HG03558 (cell line): Measurements from ENCODE around the gene RMRP.

ENCODE experiments used
- ATAC-seq: cut with Tn5 transposase; IDR thresholded peaks from one replicate; pipeline ENCODE4 v1.9.1; 2021; ENCODE audit warnings: moderate number of reproducible peaks; ENCODE audit not compliant: unreplicated experiment; ENCODE audit errors: extremely low read depth

Gene RMRP

DNA sequence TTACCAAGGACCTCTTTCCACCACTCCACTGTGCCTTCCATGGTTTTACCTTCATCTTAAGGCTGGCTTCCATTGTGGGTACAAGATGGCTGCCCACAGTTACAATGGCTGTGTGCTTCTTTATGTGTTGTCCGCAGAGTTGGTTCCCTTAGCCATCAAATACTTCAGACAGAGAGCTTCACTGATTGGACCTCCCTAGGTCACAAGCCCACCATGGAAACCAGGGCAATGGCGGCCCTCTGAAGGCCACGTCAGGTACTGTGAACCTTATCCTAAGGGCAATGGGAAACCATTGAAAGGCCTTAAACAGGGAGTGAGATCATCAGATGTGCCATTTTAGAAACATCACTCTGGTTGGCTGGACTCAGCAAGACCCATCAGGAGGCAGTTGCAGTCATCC is 10.1 kb upstream of the RMRP start:
- ATAC-seq = no peak

DNA sequence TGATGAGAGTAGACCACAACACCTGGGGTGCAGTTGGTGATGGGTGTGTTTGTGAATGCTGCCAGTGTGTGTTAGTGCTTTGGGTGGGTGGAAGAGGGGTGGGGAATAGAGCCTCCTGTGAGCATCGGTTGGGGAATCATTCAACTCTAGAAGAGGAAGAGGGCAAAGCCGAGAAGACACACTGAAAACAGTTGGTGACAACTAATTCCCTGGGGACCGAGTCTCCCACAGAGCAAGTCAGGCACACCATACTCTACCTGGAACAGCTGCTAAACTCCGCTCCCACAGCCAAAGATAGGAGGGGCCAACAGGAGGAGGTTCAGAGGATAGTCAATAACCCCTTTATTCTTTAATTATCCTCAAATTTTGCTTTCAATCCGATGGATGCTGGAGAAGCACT is 8.7 kb upstream of the RMRP start:
- ATAC-seq = no peak

DNA sequence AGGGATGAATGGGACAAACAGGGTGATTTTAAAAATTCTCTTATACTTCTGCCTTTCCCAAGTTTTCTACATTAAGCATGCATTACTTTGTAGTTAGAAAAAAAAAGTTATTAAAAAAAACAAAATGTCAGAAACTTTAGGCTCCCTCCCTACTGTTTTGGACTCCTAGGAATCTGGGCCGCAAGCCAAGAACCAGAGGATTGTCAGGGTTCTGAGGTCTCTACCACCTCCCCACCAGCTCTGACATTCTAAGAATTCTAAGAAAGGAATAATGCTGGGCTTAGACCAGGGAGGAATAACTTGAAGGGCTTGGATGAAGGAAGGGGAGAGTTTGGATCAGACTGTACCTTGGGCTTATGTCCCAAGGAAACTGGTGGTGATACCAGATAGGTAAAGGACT is 8.2 kb upstream of the RMRP start:
- no peak for ATAC-seq

DNA sequence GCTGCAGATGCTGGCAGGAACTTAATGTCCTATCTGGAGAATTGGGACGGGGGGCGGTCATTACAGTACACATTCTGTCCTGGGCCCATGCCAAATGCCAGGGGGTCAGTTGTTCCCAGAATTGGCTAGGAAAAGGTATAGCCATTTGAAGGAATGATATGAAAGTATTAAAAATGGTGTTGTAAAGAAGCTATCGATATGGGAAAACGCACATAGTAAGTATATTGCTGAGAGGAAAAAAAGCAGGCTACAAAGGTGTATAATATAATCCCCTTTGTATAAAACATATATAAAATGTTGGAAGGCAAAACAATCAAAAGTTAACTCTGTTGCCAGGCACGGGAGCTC is 7.6 kb upstream of the RMRP start:
- ATAC-seq = no peak

DNA sequence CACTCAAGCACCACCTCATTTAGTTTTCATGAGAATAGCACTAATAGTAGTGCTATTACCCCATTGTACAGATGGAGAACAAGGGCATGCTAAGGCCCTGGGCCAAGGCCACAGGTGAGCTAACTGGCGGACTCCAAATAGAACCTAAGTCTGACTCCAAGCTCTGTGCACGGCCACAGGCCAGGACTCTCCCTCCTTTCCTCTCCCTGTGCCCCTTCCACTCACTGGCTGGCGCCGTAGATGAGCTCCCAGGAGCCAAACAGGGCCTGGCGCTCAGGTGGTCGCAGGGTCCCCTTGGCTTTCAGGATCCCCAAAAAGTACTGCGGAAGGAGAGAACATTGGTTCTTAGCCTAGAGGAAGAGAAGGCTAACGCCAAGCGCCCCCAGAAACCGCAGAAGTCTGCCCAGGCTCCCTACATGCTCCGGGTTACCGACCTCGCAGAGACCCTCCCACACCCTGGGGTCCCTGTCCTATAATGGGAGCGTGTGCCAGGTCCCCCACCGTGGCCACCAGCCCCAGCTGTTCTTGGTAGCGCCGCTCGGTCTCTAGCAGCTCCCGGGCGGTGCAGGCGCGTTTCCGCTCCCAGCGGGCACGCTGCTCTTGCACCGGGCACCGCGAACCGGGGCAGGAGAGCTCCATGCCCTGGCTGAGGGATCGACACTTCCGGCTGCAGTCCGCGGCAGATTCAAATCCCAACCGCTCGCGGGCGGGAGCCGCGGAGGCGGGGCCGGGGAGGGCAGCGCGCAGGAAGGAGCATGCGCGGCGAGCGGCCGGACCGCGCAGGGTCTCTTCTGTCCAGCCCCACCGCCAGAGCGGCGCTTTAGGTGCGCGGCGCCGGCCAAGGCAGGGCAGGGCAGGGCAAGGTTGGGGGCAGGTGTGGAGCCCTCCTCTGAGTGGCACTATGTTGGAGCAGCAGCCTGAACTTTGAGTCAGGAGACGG is 7.0 kb upstream of the RMRP start, which contains the start of gene ARHGEF39:
TSS of gene ARHGEF39 (minus strand) at position 665 of the 940 bp plus-strand sequence. CDS start at position 639, 26 bp downstream.
- peak; percentile 41 for ATAC-seq

DNA sequence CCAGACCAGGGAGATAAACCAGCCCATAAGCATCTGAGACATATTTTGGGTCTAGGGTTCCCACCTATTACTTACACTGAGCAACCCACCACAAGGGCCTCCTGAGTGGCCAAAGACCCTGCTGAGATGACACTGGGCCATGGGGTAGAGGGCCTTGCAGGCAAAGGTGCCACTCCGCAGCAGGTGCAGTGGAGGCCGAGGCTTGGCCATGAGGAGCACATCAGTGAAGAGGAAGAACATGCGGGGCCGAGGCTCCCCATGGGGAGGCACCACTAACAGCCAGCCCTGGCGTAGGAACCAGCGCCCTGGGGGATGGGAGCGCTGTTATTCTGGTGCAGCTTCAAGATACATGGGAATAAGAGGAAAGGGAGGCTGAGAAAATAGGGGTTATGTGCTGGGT is 4.6 kb upstream of the RMRP start:
- ATAC-seq = no peak

DNA sequence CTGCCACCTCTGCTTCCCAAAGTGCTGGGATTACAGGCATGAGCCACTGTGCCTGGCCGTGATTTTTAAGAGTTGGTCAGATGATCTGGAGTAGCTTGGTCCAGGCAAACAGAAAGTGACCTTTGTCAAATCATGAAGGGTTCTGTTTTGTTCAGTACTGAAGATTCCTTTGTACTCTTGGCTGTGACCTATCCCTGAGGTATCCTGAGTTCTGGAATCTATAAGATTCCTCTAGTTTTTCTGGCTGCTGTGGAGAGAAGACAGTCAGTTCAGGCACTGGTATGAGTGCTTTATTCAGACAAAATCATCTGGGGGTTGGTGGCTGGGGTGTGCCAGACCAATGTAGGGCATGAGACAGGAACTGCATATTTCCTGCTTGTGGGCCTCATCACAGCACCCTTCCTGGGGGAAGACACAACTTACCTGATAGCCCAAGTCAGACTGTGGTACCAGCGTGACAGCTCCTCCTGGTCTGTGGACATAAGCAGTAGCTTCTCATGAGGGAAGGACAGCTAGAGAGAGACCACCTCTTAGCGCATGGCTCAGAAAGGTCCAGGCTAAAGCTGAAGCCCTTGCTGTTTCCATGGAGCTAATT is 4.0 kb upstream of the RMRP start:
- ATAC-seq = no peak

DNA sequence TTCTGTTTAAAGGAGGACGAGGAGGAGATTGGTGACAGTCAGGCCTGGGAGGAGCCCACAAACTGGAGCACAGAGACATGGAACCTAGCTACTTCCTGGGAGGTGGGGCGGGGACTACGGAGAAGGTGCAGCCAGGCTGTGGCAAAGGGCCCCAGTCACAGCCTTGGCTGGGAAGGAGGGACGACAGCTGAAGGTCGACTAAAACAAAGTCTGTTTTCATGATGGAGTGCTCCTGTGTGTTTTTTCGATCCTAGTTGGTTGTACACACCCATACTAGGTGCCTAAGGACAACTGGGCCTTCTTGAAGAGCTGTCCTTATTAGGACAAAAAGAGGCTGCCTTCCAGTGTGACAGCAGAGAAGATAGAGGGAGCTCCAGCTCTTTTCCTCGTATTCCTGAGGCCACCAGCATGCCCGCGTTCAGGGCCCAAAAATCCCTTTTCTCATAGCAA is 3.2 kb upstream of the RMRP start:
- ATAC-seq = no peak

DNA sequence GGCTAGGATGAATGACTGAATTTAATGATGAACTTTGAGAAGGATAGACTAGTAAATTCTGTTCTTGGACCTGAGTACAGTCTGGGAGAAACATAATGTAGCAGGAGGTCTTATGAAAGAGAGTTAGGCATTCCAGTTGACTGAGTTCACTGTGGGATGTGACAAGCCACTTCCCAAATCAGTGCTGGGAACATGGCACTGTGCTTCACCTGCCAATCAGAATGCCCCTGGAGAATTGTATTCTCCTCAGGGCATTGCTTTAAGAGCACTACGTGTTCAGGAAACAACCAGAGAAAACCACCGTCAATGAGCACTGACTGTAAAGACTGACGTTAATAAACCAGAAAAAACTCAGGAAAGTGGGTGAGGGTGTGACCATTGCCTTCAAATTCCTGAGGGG is 1.5 kb upstream of the RMRP start:
- no peak for ATAC-seq

DNA sequence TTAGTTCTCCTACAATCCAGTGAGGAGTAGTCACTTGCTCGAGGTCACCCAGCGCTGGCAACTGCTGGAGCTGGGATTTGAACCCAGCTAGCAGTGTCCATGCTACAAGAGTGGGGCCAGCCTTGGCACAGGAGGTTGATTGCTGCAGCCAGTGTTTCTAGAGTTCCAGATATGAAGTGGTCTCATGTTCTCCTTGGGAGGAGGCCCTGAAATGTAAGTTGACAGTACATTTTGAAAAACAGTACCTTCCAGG is 1.1 kb upstream of the RMRP start:
- no peak for ATAC-seq

DNA sequence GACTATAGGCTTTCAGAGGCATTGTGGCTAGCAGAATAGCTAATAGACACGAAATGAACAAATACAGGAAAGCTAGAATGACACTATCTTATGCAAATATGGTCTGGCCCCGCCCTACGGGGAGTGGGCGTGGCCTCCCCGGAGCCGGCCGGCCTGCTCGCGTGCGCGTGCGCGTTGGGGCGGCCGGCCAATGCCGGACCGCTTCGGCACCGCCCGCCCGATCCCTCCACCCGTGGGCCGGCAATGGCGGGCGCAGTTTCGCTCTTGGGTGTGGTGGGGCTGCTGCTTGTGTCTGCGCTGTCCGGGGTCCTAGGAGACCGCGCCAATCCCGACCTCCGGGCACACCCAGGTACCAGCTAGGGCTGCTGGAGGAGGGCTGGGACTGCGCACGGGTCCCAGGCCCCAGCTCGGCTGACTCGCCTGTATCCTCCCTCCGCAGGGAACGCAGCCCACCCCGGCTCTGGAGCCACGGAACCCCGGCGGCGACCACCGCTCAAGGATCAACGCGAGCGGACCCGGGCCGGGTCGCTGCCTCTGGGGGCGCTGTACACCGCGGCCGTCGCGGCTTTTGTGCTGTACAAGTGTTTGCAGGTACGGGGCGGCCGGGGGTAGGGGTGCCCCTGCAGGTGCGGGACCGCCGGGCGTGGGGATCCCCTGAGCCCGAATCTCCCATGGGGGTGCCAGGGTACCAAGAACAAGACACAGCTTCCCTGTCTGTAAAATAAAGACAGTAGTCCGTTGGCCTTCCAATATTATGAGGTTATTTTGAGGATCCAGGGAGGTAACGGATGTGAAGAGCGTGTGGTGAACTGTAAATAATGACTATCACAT is 533 bp upstream of the RMRP start, which contains the start of gene CCDC107:
TSS of gene CCDC107 (plus strand) at position 156 of the 831 bp plus-strand sequence. CDS start at position 244, 88 bp downstream.
- peak; percentile 29 for ATAC-seq

DNA sequence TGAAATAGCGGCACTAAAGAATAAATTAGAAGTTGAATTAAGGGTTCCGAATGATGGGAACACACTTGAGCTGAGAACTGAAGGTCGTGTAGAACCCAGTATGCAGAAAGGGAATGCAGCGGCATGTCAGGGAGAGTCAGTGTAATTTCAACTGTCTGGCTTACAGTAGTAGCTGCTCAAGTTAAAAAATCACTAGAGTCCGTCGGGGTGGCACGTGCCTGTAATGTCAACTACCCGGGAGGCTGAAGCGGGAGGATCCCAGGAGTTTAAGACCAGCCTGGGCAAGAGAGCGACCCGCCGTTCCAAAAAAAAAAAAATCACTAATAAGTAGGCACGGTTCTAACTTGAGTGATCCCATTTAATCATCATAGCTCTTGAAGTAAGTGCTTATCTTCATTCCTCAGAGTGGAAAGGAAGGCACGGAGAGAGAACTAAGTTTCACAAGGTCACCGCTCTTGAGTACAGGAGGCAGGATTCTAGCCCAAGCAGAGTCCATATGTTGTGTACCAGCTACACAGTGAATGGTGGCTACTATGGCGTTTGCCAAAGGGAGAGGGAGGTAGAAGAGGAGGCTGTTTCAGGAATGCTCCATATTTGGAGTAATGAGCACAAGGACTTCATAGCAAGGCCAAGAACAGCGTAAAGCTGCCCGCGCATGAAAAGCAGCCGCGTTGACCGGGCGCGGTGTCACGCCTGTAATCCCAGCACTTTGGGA is 831 bp downstream of the RMRP start:
- ATAC-seq = no peak

DNA sequence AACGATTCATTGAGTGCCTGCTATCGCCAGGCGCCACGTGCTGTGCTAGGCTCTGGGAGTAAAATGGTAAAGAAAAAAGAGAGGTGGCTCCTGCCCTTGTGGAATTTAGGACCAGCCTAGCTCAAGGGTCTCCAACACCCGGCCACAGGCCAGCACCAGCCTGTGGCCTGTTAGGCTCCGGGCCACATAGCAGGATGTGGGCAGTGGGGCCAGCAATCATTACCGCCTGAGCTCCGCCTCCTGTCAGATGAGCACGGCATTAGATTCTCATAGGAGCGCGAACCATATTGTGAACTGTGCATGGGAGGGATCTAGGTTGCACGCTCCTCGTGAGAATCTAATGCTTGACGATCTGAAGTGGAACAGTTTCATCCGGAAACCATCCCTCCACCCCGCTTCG is 1.5 kb downstream of the RMRP start:
- ATAC-seq = no peak

DNA sequence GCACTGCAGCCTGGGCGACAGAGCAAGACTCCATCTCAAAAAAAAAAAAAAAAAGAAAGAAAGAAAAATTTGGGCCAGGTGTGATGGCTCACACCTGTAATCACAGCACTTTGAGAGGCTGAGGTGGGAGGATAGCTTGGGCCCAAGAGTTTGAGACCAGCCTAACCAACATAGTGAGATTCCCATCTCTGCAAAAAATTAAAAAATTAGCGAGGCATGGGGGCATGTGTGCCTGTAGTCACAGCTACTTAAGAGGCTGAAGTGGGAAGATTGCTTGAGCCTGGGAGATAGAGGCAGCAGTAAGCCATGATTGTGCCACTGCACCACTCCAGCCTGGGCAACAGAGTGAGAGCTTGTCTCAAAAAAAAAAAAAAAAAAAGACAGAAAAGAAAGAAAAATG is 4.2 kb downstream of the RMRP start:
- no peak for ATAC-seq

DNA sequence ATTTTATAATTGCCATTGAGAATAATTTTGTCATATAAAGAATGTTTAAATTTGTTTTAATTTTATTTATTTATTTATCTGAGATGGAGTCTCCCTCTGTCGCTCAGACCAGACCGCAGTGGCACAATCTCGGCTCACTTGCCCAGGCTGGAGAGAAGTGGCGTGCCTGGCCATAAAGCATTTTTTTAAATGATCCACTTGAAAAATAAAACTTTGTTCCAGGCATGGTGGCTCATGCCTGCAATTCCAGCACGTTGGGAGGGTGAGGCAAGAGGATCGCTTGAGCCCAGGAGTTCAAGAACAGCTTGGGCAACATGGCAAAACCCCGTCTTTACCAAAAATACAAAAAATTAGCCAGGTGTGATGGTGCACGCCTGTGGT is 5.0 kb downstream of the RMRP start:
- ATAC-seq = no peak

DNA sequence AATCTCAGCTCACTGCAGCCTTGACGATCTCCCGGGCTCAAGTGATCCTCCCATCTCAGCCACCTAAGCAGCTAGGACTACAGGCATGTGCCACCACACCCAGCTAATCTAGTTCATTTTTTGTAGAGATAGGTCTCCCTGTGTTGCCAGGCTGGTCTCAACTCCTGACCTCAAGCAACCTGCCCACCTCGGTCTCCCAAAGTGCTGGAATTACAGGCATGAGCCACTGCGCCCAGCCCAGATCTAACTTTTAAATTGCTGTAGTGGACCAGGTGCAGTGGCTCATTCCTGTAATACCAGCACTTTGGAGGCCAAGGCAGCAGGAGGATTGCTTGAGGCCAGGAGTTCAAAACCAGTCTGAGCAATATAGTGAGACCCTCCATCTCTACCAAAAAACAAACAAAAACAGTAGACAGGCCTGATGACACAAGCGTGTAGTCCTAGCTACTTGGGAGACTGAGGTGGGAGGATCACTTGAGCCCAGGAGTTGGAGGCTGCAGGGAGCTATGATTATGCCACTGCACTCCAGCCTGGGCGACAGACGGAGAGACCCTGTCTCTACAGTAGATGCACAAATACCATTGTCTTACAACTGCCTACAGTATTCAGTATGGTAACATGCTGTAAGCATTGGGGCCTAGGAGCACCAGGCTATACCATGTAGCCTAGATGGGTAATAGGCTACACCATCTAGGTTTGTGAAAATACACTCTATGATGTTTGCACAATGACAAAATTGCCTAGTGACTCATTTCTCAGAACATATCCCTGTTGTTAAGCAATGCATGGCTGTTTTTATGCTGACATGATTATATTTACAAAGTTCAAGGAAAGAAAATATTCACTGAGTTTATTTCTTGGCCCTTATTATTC is 5.6 kb downstream of the RMRP start:
- no peak for ATAC-seq

DNA sequence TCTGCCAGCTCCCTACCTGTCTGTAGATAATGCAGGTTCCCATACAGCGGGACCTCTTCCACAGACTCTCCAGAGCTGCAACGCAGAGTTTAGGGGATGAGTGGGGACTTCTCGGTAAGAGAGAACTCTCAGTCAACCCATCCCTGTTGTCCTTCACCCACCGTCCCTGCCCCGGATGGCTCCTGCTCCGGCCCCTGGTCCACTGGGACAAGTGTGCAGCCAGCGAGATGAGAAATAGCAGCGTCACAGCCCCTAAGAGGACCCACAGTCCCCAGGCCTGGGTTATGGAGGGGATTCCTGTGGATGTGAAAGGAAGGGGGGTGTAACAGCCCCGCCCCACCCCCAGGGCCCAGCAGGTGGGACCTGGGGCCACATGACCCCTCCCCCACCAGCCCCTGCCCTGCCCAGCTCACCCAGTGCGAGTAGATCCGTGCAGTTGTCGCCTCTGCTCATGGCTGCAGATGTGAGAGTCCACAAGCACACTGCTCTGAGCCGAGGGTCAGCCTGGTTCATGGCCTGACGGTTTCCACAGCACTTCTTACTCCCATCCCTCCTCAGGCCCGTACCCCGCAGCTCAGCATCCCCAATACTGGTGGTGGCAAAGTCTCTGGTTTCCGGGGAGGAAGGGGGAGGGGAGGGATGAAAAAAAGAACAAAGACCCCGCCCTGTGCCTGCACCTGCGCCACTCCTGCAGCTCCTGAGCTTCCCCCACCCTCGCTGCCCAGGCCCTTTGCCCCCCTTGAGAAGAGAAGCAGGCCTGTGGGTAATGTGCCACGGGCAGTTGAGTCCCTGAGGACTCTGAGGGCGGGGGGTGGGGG is 7.3 kb downstream of the RMRP start, which contains the start of gene SIT1:
TSS of gene SIT1 (minus strand) at position 591 of the 818 bp plus-strand sequence. CDS start at position 513, 78 bp downstream.
- no peak for ATAC-seq
